Measurements from ENCODE around the gene NOX3.

GRCh38 chr6:155422635-155423034 lies 33.0 kb downstream of the NOX3 start:
- TF ChIP-seq EZH2phosphoT487 (IDR thresholded peaks at IDR 0.05; ENCODE audit: insufficient read depth, low read depth) (no peak), EZH2 (IDR thresholded peaks at IDR 0.05; ENCODE audit: insufficient read depth, poor library complexity, severe bottlenecking) (no peak)

Measured in GM23248 (cell line).